Lung (tissue), 12 donors: Measurements from ENCODE around the gene CSF2RB. TPM values are rescaled to one million over a fixed set of nuclear protein-coding genes. Genes with fewer than 3 reads are reported as not detected.

Experiments
- ATAC-seq: fragments of 200-7000 bp; cut with Tn5 transposase; one replicate; pipeline ENCODE4 v1.9.1; 2020; ENCODE audit warnings: moderate number of reproducible peaks; ENCODE audit not compliant: insufficient read depth, low FRiP score
- DNase-seq, 3 donors: peaks; one replicate each; pipeline ENCODE4 v3.0.0-alpha.2; 2013 to 2017
- H3K27ac ChIP-seq, 2 donors: one replicate each; pipeline ENCODE4 v1.5.1; 2013; ENCODE audit warnings: mild to moderate bottlenecking in 2 of 2, moderate library complexity in 2 of 2, control low read depth in 1 of 2, inconsistent platforms in 1 of 2, low read depth in 1 of 2, low read length in 1 of 2
- H3K27me3 ChIP-seq, 3 donors: one replicate each; pipeline ENCODE4 v1.5.1; 2013; ENCODE audit warnings: low read length in 2 of 3; ENCODE audit not compliant: control insufficient read depth in 3 of 3, insufficient read depth in 3 of 3
- H3K36me3 ChIP-seq, 4 donors: one replicate each; pipeline ENCODE4 v1.5.1; 2013; ENCODE audit warnings: low read length in 4 of 4, mild to moderate bottlenecking in 1 of 4, moderate library complexity in 1 of 4; ENCODE audit not compliant: control insufficient read depth in 4 of 4, insufficient read depth in 4 of 4
- H3K4me1 ChIP-seq, 5 donors: one replicate each; pipeline ENCODE4 v1.5.1; 2013; ENCODE audit warnings: low read length in 5 of 5, mild to moderate bottlenecking in 2 of 5, moderate library complexity in 1 of 5; ENCODE audit not compliant: control insufficient read depth in 5 of 5, insufficient read depth in 5 of 5
- H3K4me3 ChIP-seq: one replicate; pipeline ENCODE4 v1.5.1; 2013; ENCODE audit warnings: mild to moderate bottlenecking, control low read depth, moderate library complexity
- H3K9ac ChIP-seq, 2 donors: one replicate each; pipeline ENCODE4 v1.5.1; 2013; ENCODE audit warnings: low read length in 2 of 2, control low read depth in 1 of 2; ENCODE audit not compliant: insufficient read depth in 1 of 2
- H3K9me3 ChIP-seq, 4 donors: one replicate each; pipeline ENCODE4 v1.5.1; 2013; ENCODE audit warnings: low read length in 3 of 4, mild to moderate bottlenecking in 1 of 4, moderate library complexity in 1 of 4; ENCODE audit not compliant: control insufficient read depth in 4 of 4, insufficient read depth in 3 of 4
- WGBS, 2 donors: extraction: QIAGEN DNeasy Blood & Tissue Kit; methylation state at CpG; one replicate each; pipeline ENCODE4 v1.1.7; 2013; 5-methylcytosine and 5-hydroxymethylcytosine counted together
- polyA plus RNA-seq, 2 donors: library from polyadenylated mRNA; stranded (reverse); fragments of 200-250 nt; gene quantifications; one replicate each; pipeline ENCODE4 v1.2.1, GENCODE V29; 2013
- total RNA-seq, 2 donors: library from RNA; depleted of rRNA in 1 of 2; stranded (reverse); fragments of >200 nt in 1 of 2; gene quantifications; one replicate each; pipeline ENCODE4 v1.2.1, GENCODE V29; 2014 to 2021
- TF ChIP-seq, protein P1 (sequence below): IDR thresholded peaks from 2 replicates; pipeline ENCODE4 v1.5.1; 2012; ENCODE audit warnings: mild to moderate bottlenecking; ENCODE audit errors: control extremely low read depth, extremely low read depth
- donor health status: control.
- donor health status: control.
- donor health status: Bipolar disorder and iron deficiency.
- donor health status: healthy.
- donor health status: DM: yes; HTN: yes; CAD: no.

Gene CSF2RB
- total and polyA plus RNA-seq, 4 donors: 6.6 to 72.8 (median 20.6) TPM

DNA sequence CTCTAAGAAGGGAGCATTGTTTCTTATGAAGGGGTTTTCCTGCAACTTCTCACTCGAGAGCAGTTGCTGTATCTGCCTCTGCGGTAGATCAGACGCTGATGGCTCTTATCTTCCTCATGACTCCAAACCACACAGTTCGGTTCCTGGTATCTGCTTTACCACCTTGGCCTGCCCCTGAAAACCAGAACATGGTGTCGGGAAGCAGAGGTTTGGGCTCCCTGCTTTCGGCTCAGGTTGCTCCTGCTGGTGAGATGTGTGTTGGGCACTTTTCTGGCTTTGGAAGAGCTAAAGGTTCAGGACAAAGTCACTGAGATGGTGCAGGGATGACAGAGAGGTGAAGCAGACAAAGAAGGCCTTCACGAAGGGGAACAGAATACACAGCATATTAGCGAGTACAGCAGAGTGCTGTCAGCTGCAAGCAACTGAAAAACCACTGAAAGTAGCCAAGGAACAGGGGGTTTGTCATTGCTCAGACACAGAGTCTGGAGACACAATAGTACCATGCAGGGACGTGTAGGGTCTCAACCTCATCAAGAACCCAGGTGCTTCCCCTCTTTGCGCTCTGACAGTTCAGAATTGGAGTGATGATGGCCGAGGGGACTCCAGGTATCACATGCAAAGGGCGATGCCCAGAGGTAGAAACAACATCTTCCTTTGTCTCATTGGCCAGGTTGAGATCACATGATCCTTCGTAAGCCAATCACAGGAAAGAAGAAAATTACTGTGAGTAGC lies 11.9 kb upstream of the CSF2RB start:
- TF ChIP-seq, protein P1, sequence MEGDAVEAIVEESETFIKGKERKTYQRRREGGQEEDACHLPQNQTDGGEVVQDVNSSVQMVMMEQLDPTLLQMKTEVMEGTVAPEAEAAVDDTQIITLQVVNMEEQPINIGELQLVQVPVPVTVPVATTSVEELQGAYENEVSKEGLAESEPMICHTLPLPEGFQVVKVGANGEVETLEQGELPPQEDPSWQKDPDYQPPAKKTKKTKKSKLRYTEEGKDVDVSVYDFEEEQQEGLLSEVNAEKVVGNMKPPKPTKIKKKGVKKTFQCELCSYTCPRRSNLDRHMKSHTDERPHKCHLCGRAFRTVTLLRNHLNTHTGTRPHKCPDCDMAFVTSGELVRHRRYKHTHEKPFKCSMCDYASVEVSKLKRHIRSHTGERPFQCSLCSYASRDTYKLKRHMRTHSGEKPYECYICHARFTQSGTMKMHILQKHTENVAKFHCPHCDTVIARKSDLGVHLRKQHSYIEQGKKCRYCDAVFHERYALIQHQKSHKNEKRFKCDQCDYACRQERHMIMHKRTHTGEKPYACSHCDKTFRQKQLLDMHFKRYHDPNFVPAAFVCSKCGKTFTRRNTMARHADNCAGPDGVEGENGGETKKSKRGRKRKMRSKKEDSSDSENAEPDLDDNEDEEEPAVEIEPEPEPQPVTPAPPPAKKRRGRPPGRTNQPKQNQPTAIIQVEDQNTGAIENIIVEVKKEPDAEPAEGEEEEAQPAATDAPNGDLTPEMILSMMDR: no peak
- Histone ChIP-seq H3K4me1 (peaks cover 0 to 1% (median 0%) of the 10 kb centered on the region in 5 donors), H3K9ac (no peak overlapping the region), H3K9me3 (peaks cover 0 to 13% (median 2%) of the 10 kb centered on the region in 4 donors), H3K36me3 (no peaks in the 10 kb centered on the region), H3K4me3 (no peak overlapping the region), H3K27me3 (no peaks in the 10 kb centered on the region), H3K27ac (no peak overlapping the region)
- 74 to 81% methylated on average over 13 of the region's 13 CpGs for WGBS, 2 donors
- no peak for ATAC-seq
- no peak for DNase-seq

DNA sequence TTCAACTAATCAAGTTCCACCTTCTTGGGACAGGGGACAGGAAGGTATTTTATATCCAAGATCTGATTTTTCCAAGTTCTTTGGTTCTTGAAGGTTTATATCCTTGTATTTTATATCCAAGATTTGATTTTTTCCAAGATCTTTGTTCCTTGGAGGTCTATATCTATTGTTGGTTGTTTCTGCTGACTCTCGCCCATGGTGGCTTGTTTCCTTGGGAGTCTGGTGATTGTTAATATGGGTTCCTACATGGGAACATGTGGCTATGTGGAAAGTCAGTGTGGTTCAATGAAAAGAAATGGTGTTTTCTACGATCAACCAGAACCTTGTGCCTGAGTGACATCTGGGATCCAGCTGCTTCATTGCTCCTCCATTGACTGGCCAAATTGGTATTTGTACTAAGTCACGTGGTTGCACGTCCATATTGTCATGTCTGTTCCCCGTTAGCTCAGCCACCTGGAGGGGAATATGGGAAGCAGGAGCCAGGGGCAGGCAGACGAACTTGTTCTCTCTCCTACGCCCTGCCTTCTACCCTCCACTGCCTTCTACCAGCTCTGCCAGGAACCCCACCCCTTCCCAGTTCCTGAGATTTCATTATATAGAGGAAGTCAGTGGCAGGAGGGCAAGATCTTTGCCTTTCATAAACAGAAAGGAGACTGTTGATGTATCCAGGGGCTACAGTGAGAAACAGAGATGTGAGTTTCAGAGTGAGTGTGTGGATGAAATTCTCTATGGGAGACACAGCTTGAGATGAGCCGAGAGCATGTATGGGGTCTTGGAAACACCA lies 11.1 kb upstream of the CSF2RB start:
- no peak for DNase-seq
- WGBS, 2 donors: 60 to 69% methylated on average over 8 of the region's 8 CpGs
- no peak overlapping the region for H3K27ac ChIP-seq
- no peak overlapping the region for H3K4me3 ChIP-seq
- ATAC-seq: no peak
- peaks cover 0 to 1% (median 0%) of the 10 kb centered on the region in 5 donors for H3K4me1 ChIP-seq
- H3K9me3 ChIP-seq: peaks cover 0 to 13% (median 2%) of the 10 kb centered on the region in 4 donors
- no peaks in the 10 kb centered on the region for H3K36me3 ChIP-seq
- H3K9ac ChIP-seq: no peak overlapping the region
- TF ChIP-seq, protein P1: no peak
- no peaks in the 10 kb centered on the region for H3K27me3 ChIP-seq

DNA sequence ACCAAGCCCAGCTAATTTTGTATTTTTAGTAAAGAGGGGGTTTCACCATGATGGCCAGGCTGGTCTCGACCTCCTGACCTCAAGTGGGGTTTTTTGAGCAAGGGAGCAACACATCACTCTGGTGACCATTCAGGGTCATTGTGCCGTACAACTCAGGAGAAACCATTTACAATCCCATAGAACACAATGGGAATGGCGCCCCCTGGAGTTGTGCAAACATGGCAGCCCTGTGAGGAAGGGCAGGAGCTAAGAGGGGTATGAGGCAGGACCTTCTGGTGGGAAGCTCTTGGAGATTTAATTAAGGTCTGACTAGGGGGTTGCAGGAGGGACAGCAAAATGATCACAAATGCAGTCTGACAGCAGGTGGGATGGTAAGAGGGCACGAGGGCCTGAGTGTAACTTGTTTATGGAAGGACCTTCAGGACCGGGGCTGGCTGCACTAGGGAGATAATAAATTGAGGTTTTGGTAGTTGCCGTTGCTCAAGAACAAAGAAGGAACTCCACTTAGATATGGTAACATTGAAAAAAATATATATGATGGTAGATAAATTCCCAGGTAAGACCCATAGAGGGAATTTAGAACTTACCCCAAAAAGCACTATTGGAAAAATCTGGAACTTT lies 9.1 kb upstream of the CSF2RB start:
- peaks cover 0 to 1% (median 0%) of the 10 kb centered on the region in 5 donors for H3K4me1 ChIP-seq
- no peak overlapping the region for H3K27ac ChIP-seq
- no peaks in the 10 kb centered on the region for H3K36me3 ChIP-seq
- WGBS, 2 donors: 61 to 76% methylated on average over 6 of the region's 6 CpGs
- DNase-seq (no peak), ATAC-seq (no peak)
- peaks cover 0 to 2% (median 0%) of the 10 kb centered on the region in 3 donors for H3K27me3 ChIP-seq
- TF ChIP-seq, protein P1: no peak
- peaks cover 0 to 9% (median 2%) of the 10 kb centered on the region in 4 donors for H3K9me3 ChIP-seq
- H3K9ac ChIP-seq: no peak overlapping the region
- no peak overlapping the region for H3K4me3 ChIP-seq
